PC-9 (cell line): ENCODE data around the gene ARHGAP42. TPM values are rescaled to one million over a fixed set of nuclear protein-coding genes. Genes with fewer than 3 reads are reported as not detected.

Experiments
- BruUV-seq: library from RNA; stranded (reverse); fragments of 400-500 nt; replicated peaks from 2 replicates; lab custom pipeline; 2021; lab: Mats Ljungman, UMichigan
- CTCF ChIA-PET: fragments of 300-600 bp; sonication (Branson Sonifier 250); formaldehyde crosslinking; loops from one replicate; lab custom pipeline; 2022; ENCODE audit warnings: antibody characterized with exemption; lab: Charles Lee
- POLR2A ChIA-PET: fragments of 300-600 bp; sonication (Branson Sonifier 250); formaldehyde crosslinking; loops from one replicate; lab custom pipeline; 2022; ENCODE audit warnings: antibody characterized with exemption; ENCODE audit not compliant: unreplicated experiment; lab: Charles Lee
- DNase-seq, 2 experiments: peaks; one replicate each; pipeline versions ENCODE4 v3.0.0 to v3.0.0-alpha.2; 2015 to 2022; ENCODE audit warnings: mixed read lengths in 1 of 2
- H2AFZ ChIP-seq: fragments of 200-600 bp; sonication (generic); 2 replicates; pipeline ENCODE4 v1.8.1; 2017; ENCODE audit warnings: antibody characterized with exemption
- H3F3A ChIP-seq: fragments of 200-600 bp; sonication (generic); 2 replicates; pipeline ENCODE4 v1.8.1; 2017; ENCODE audit warnings: antibody characterized with exemption, mild to moderate bottlenecking, low read depth; ENCODE audit not compliant: insufficient read depth
- H3K27ac ChIP-seq: fragments of 200-600 bp; sonication (generic); 2 replicates; pipeline ENCODE4 v1.6.1; 2016; ENCODE audit warnings: mixed run types
- H3K27me3 ChIP-seq: fragments of 200-600 bp; sonication (generic); 2 replicates; pipeline ENCODE4 v1.6.1; 2016; ENCODE audit warnings: low read depth, mixed run types; ENCODE audit not compliant: insufficient read depth
- H3K36me3 ChIP-seq: fragments of 200-600 bp; sonication (generic); 2 replicates; pipeline ENCODE4 v1.6.1; 2016; ENCODE audit warnings: low read depth, mixed run types
- H3K4me1 ChIP-seq: fragments of 200-600 bp; sonication (generic); replicated peaks from 2 replicates; pipeline ENCODE4 v1.6.1; 2016; ENCODE audit warnings: mixed run types; ENCODE audit not compliant: insufficient read depth
- H3K4me2 ChIP-seq: fragments of 200-600 bp; sonication (generic); 2 replicates; pipeline ENCODE4 v1.6.1; 2017; ENCODE audit warnings: mixed run types
- H3K4me3 ChIP-seq: fragments of 200-600 bp; sonication (generic); 2 replicates; pipeline ENCODE4 v1.6.1; 2016; ENCODE audit warnings: mixed run types
- H3K79me2 ChIP-seq: fragments of 200-600 bp; sonication (generic); 2 replicates; pipeline ENCODE4 v1.6.1; 2017; ENCODE audit warnings: low read depth, mixed run types
- H3K9me2 ChIP-seq: fragments of 200-600 bp; sonication (generic); 2 replicates; pipeline ENCODE4 v1.8.1; 2017; ENCODE audit warnings: mild to moderate bottlenecking; ENCODE audit not compliant: insufficient read depth
- H3K9me3 ChIP-seq: fragments of 200-600 bp; sonication (generic); 2 replicates; pipeline ENCODE4 v1.8.1; 2016; ENCODE audit warnings: low read depth; ENCODE audit not compliant: insufficient read depth
- H4K20me1 ChIP-seq: fragments of 200-600 bp; sonication (generic); 2 replicates; pipeline ENCODE4 v1.8.1; 2017; ENCODE audit not compliant: insufficient read depth
- EZH2 ChIP-seq: fragments of 200-600 bp; sonication (generic); IDR thresholded peaks from 2 replicates; pipeline ENCODE4 v1.8.0; 2017; ENCODE audit warnings: antibody characterized with exemption, low read depth
- intact Hi-C: fragments of 100-400 bp; cut with micrococcal nuclease; formaldehyde crosslinking; loops from one replicate; pipeline ENCODE4 v1.10.0; 2022; ENCODE audit not compliant: unreplicated experiment
- total RNA-seq: library from RNA; stranded (reverse); gene quantifications from 2 replicates; pipeline ENCODE4 v1.2.3, GENCODE V29; 2021
- TF ChIP-seq, protein P1 (sequence below): fragments of 200-600 bp; sonication (generic); conservative IDR thresholded peaks from 2 replicates; pipeline ENCODE4 v1.6.1; 2017; ENCODE audit warnings: mixed run types, antibody characterized with exemption, mild to moderate bottlenecking, moderate library complexity

ARHGAP42 gene
- total RNA-seq, 1 experiment from 2014 or later: 12.8 TPM

- TF ChIP-seq, protein P1, sequence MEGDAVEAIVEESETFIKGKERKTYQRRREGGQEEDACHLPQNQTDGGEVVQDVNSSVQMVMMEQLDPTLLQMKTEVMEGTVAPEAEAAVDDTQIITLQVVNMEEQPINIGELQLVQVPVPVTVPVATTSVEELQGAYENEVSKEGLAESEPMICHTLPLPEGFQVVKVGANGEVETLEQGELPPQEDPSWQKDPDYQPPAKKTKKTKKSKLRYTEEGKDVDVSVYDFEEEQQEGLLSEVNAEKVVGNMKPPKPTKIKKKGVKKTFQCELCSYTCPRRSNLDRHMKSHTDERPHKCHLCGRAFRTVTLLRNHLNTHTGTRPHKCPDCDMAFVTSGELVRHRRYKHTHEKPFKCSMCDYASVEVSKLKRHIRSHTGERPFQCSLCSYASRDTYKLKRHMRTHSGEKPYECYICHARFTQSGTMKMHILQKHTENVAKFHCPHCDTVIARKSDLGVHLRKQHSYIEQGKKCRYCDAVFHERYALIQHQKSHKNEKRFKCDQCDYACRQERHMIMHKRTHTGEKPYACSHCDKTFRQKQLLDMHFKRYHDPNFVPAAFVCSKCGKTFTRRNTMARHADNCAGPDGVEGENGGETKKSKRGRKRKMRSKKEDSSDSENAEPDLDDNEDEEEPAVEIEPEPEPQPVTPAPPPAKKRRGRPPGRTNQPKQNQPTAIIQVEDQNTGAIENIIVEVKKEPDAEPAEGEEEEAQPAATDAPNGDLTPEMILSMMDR: no peak
- TF ChIP-seq EZH2: no peak
- Histone ChIP-seq H3K9me3 (no peaks in the 10 kb centered on the region), H4K20me1 (no peaks in the 10 kb centered on the region), H3K36me3 (no peaks in the 10 kb centered on the region), H3K9me2 (no peaks in the 10 kb centered on the region), H3K79me2 (no peaks in the 10 kb centered on the region), H3F3A (no peaks in the 10 kb centered on the region), H2AFZ (no peak overlapping the region), H3K4me3 (no peak overlapping the region), H3K4me1 (peaks cover 5% of the 10 kb centered on the region), H3K27ac (no peak overlapping the region), H3K4me2 (no peak overlapping the region), H3K27me3 (no peaks in the 10 kb centered on the region)
- CTCF ChIA-PET: no interaction called here
- no TSS peak for BruUV-seq
- intact Hi-C loops: no loop called here
- POLR2A ChIA-PET: no interaction called here
- DNase-seq: no peak
Observed at GRCh38 chr11:100806296-100806695, 119.2 kb downstream of the ARHGAP42 start.

DNA sequence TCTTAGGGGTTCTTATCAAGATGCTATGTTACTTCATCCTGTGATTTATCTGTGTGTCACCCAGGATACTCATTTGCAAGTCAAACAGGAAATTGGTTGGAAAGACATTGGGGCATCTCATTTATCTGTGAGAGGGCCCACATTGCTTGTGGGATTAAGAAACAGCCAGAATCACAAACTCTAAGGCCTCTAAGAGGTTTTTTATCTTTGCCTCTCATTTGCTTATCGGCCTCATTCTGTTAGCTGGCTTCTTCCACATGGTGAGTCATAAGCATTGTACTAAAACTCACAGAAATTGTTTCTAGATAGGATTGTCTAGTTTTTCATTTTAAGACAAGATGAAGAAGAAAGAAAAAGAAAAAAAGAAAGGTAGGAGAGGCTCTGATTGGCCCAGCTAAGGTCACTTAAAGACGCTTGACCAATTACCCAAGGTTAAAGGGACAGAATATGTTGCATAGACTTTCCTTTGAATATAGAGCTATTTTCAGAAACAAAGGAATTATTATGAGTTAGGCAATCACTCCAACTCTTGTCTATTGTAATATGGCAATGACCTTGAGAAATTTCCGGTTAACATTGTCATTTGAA lies 121.9 kb downstream of the ARHGAP42 start:
- Histone ChIP-seq H4K20me1 (no peaks in the 10 kb centered on the region), H3K9me3 (no peaks in the 10 kb centered on the region), H3F3A (no peaks in the 10 kb centered on the region), H3K9me2 (no peaks in the 10 kb centered on the region), H3K4me2 (no peak overlapping the region), H3K4me3 (no peak overlapping the region), H3K79me2 (no peaks in the 10 kb centered on the region), H2AFZ (no peak overlapping the region), H3K27ac (no peak overlapping the region), H3K4me1 (peaks cover 5% of the 10 kb centered on the region), H3K36me3 (no peaks in the 10 kb centered on the region), H3K27me3 (no peaks in the 10 kb centered on the region)
- ChIA-PET CTCF (no interaction called here), POLR2A (interaction anchor here (0.6 to 1.2 kb wide), 2 partner anchors 33 to 56 kb away, joined by 8 to 10 read pairs; no protein-coding TSS in a partner anchor)
- no peak for DNase-seq
- intact Hi-C loops: no loop called here
- no peak for TF ChIP-seq EZH2
- TF ChIP-seq, protein P1: no peak
- no TSS peak for BruUV-seq

DNA sequence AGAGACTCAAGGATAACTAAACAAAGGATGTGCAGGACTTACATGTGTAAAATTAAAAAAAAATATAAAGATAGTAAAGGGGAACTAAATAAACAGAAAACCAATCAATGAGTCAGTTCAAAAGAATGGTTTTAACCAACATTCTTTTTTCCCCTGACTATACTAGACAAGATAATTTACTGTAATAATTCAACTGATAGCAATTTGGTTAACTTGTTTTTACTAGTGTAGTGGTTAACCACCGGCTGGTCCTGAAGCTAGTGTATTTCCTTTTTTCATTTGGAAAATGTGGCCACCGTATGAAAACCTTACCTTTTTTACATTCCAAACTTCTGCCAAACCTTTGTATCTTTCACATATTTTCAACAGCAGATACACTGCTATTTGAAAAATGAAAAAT lies 123.1 kb downstream of the ARHGAP42 start:
- CTCF ChIA-PET: interaction anchor here (0.6 kb wide), 1 partner anchor 481 kb away, joined by 3 read pairs; no protein-coding TSS in a partner anchor
- Histone ChIP-seq H3K79me2 (no peaks in the 10 kb centered on the region), H3K4me1 (peaks cover 5% of the 10 kb centered on the region), H3K9me2 (no peaks in the 10 kb centered on the region), H3K27me3 (no peaks in the 10 kb centered on the region), H2AFZ (no peak overlapping the region), H3K9me3 (0 out of 2 replicates have a peak, but pooled peaks cover 1% of the 10 kb centered on the region), H3K4me2 (no peak overlapping the region), H3K27ac (no peak overlapping the region), H3F3A (no peaks in the 10 kb centered on the region), H3K36me3 (no peaks in the 10 kb centered on the region), H3K4me3 (no peak overlapping the region), H4K20me1 (no peaks in the 10 kb centered on the region)
- no peak for TF ChIP-seq EZH2
- TF ChIP-seq, protein P1: no peak
- POLR2A ChIA-PET: no interaction called here
- no TSS peak for BruUV-seq
- no peak for DNase-seq
- intact Hi-C loops: no loop called here
